MV-4-11 (cell line): ENCODE measurements around the gene YBX2.
"Not testable (repeated sequence)": the region's sequence is repeated elsewhere in the genome, so short reads cannot be mapped to it uniquely, and the experiment has no call there.

Source experiments
- DNase-seq: peaks from one replicate; lab custom pipeline; 2025; lab: John Stamatoyannopoulos, UW

The YBX2 gene

GRCh38 chr17:7294614-7295153 is at the start of gene YBX2:
YBX2 (minus strand) TSS chr17:7294639; CDS start chr17:7294500, 139 bp downstream.
- DNase-seq, result peak; percentile 23

- DNase-seq, result no peak
Observed at GRCh38 chr17:7343250-7343649, 48.8 kb upstream of the YBX2 start.

GRCh38 chr17:7341842-7342241 is 47.4 kb upstream of the YBX2 start:
- no peak for DNase-seq

- DNase-seq, result peak; percentile 50
Observed at GRCh38 chr17:7340179-7340578, 45.7 kb upstream of the YBX2 start.

GRCh38 chr17:7337600-7337999 is 43.2 kb upstream of the YBX2 start:
- DNase-seq, result not testable (repeated sequence)

- peak; percentile 48 for DNase-seq
Observed at GRCh38 chr17:7336240-7337175, 42.1 kb upstream of the YBX2 start, which contains the start of gene ACAP1. ACAP1 (plus strand) TSS chr17:7336529; CDS start chr17:7336735, 206 bp downstream.

GRCh38 chr17:7335765-7336164 is 41.3 kb upstream of the YBX2 start:
- not testable (repeated sequence) for DNase-seq

- no peak for DNase-seq
Observed at GRCh38 chr17:7334938-7335538, 40.6 kb upstream of the YBX2 start.

GRCh38 chr17:7332600-7333069 is 38.2 kb upstream of the YBX2 start:
- peak; percentile 65 for DNase-seq

- no peak for DNase-seq
Observed at GRCh38 chr17:7332111-7332510, 37.7 kb upstream of the YBX2 start.

GRCh38 chr17:7330638-7331015 is 36.2 kb upstream of the YBX2 start:
- no peak for DNase-seq

- DNase-seq, result peak; percentile 84
Observed at GRCh38 chr17:7329997-7330637, 35.7 kb upstream of the YBX2 start.

- DNase-seq, result peak; percentile 100
Observed at GRCh38 chr17:7329374-7329996, 35.0 kb upstream of the YBX2 start.

- peak; percentile 38 for DNase-seq
Observed at GRCh38 chr17:7328840-7329373, 34.5 kb upstream of the YBX2 start, which contains the start of gene NEURL4. NEURL4 (minus strand) TSS chr17:7329335; CDS start chr17:7329312, 23 bp downstream.

GRCh38 chr17:7328009-7328408 is 33.6 kb upstream of the YBX2 start:
- no peak for DNase-seq

GRCh38 chr17:7327501-7327900 is 33.1 kb upstream of the YBX2 start:
- DNase-seq, result no peak

- no peak for DNase-seq
Observed at GRCh38 chr17:7327056-7327455, 32.6 kb upstream of the YBX2 start.

GRCh38 chr17:7326186-7326585 is 31.7 kb upstream of the YBX2 start:
- DNase-seq, result no peak

GRCh38 chr17:7325031-7325528 is 30.6 kb upstream of the YBX2 start:
- no peak for DNase-seq

- no peak for DNase-seq
Observed at GRCh38 chr17:7324438-7324779, 30.0 kb upstream of the YBX2 start.

- no peak for DNase-seq
Observed at GRCh38 chr17:7323731-7324437, 29.4 kb upstream of the YBX2 start.
